Esophagus muscularis mucosa (tissue), 4 donors: ENCODE measurements around the gene JAGN1. TPM values are rescaled to one million over a fixed set of nuclear protein-coding genes. Genes with fewer than 3 reads are reported as not detected.

ENCODE experiments used
- DNase-seq: peaks from one replicate; pipeline ENCODE4 v3.0.0-alpha.2; 2017; ENCODE audit errors: extremely low spot score
- H3K27ac ChIP-seq, 4 donors: fragments of 200-600 bp; sonication (generic); replicated peaks in 1 of 4; 1 replicate in 3 of 4; 2 replicates in 1 of 4; pipeline ENCODE4 v1.5.1; 2016 to 2019; ENCODE audit warnings: mild to moderate bottlenecking in 1 of 4
- H3K27me3 ChIP-seq, 4 donors: fragments of 200-600 bp; sonication (generic); one replicate each; pipeline versions ENCODE4 v1.5.1 to v1.6.0; 2016 to 2019
- H3K36me3 ChIP-seq, 4 donors: fragments of 200-600 bp; sonication (generic); one replicate each; pipeline ENCODE4 v1.5.1; 2016 to 2019
- H3K4me1 ChIP-seq, 4 donors: fragments of 200-600 bp; sonication (generic); one replicate each; pipeline ENCODE4 v1.5.1; 2016 to 2019
- H3K4me3 ChIP-seq, 4 donors: fragments of 200-600 bp; sonication (generic); 1 replicate in 2 of 4; 2 replicates in 2 of 4; pipeline ENCODE4 v1.5.1; 2016 to 2019; ENCODE audit warnings: mild to moderate bottlenecking in 4 of 4, moderate library complexity in 1 of 4
- H3K9me3 ChIP-seq, 4 donors: fragments of 200-600 bp; sonication (generic); 1 replicate in 3 of 4; 2 replicates in 1 of 4; pipeline ENCODE4 v1.5.1; 2016 to 2019
- CTCF ChIP-seq, 3 experiments: fragments of 200-600 bp in 2 of 3; fragments of 450-650 bp in 1 of 3; sonication (generic) in 2 of 3; IDR thresholded peaks; one replicate each; pipeline ENCODE4 v1.5.1; 2017 to 2019; ENCODE audit warnings: antibody characterized with exemption in 3 of 3, mild to moderate bottlenecking in 2 of 3, moderate library complexity in 1 of 3
- EP300 ChIP-seq: sonication (generic); formaldehyde crosslinking; IDR thresholded peaks from one replicate; pipeline ENCODE4 v1.6.1; 2017; ENCODE audit warnings: antibody characterized with exemption
- POLR2A ChIP-seq: fragments of 450-650 bp; IDR thresholded peaks from one replicate; pipeline ENCODE4 v1.6.1; 2017; ENCODE audit warnings: antibody characterized with exemption, moderate library complexity, mild to moderate bottlenecking, low read depth
- POLR2AphosphoS5 ChIP-seq, 2 donors: sonication (generic); formaldehyde crosslinking; IDR thresholded peaks; one replicate each; pipeline ENCODE4 v1.6.1; 2017; ENCODE audit warnings: antibody characterized with exemption in 2 of 2
- WGBS: methylation state at CpG from one replicate; pipeline ENCODE4 v1.1.5; 2018; 5-methylcytosine and 5-hydroxymethylcytosine counted together
- intact Hi-C: fragments of 100-400 bp; cut with DNase I; formaldehyde crosslinking; loops from one replicate; pipeline ENCODE4 v1.15.1; 2023
- small RNA-seq, 3 donors: library from RNA; depleted of rRNA; stranded (forward); fragments of <200 nt; gene quantifications; one replicate each; pipeline ENCODE3, GENCODE V24; 2016
- total RNA-seq, 4 donors: library from RNA; depleted of rRNA; stranded (reverse); fragments of >200 nt; gene quantifications; one replicate each; pipeline versions ENCODE4 v1.1.0 to v1.2.1, GENCODE V29; 2016

The JAGN1 gene
- total RNA-seq, 4 donors from 2014 or later, result 17.9 to 39.8 (median 26.4) TPM

- WGBS, result 86% methylated on average over 10 of the region's 11 CpGs
- Histone ChIP-seq H3K27ac (no peak overlapping the region), H3K36me3 (peaks cover 10 to 46% (median 43%) of the 10 kb centered on the region in 4 donors), H3K27me3 (peaks cover 0 to 6% (median 0%) of the 10 kb centered on the region in 4 donors), H3K4me3 (no peak overlapping the region), H3K4me1 (peaks cover 13 to 32% (median 27%) of the 10 kb centered on the region in 4 donors), H3K9me3 (no peaks in the 10 kb centered on the region)
- no peak for TF ChIP-seq CTCF (IDR thresholded peaks at IDR 0.05)
- TF ChIP-seq EP300, result no peak
- no peak for TF ChIP-seq POLR2A
- no peak for TF ChIP-seq POLR2AphosphoS5 (IDR thresholded peaks at IDR 0.05)
- intact Hi-C loops, result no loop called here
- DNase-seq, result no peak
These were observed 52.7 kb downstream of the JAGN1 start for GRCh38 chr3:9942934-9943690.

Small RNAs within 50 kb of the gene (small RNA-seq; reads per million reads assigned to genes)
- 0 reads per million in 3 donors for gene RNU6-882P

Other genes starting within 250 kb of the JAGN1 start
- gene MTMR14, start 241.1 kb upstream of the JAGN1 start, total RNA-seq, result 10 to 100 TPM; 14.1 to 27.3 (median 21.1) TPM
- gene CPNE9, start 186.8 kb upstream of the JAGN1 start, total RNA-seq, result under 1 TPM in 2 of 4 donors, not detected in 2; 0.33 to 0.42 TPM
- gene BRPF1, start 158.9 kb upstream of the JAGN1 start, total RNA-seq, result 10 to 100 TPM; 16.2 to 23.3 (median 21.1) TPM
- gene OGG1, start 140.7 kb upstream of the JAGN1 start, total RNA-seq, result 10 to 100 TPM; 18.6 to 28.3 (median 24.9) TPM
- gene CAMK1, start 120.7 kb upstream of the JAGN1 start, total RNA-seq, result 10 to 100 TPM; 53.6 to 78.9 (median 70.2) TPM
- 10 to 100 TPM; 64.4 to 80.9 (median 74.6) TPM for gene TADA3, start 98.1 kb upstream of the JAGN1 start, total RNA-seq
- 100 to 1,000 TPM; 129 to 191 (median 164) TPM for gene ARPC4, start 97.5 kb upstream of the JAGN1 start, total RNA-seq
- gene TTLL3, start 80.3 kb upstream of the JAGN1 start, total RNA-seq, result 10 to 100 TPM; 15.5 to 56.5 (median 25.6) TPM
- gene RPUSD3, start 46.6 kb upstream of the JAGN1 start, total RNA-seq, result 10 to 100 TPM; 33.0 to 48.1 (median 45.0) TPM
- gene CIDEC, start 10.4 kb upstream of the JAGN1 start, total RNA-seq, result 1 to 10 TPM in 2 of 4 donors, under 1 TPM in 2; 0.78 to 2.4 (median 1.0) TPM
- gene IL17RE, start 12.2 kb downstream of the JAGN1 start, total RNA-seq, result 1 to 10 TPM in 3 of 4 donors, under 1 TPM in 1; 0.99 to 1.7 (median 1.2) TPM
- 10 to 100 TPM; 40.3 to 60.4 (median 51.3) TPM for gene IL17RC, start 26.5 kb downstream of the JAGN1 start, total RNA-seq
- 10 to 100 TPM; 38.6 to 62.9 (median 52.0) TPM for gene CRELD1, start 43.2 kb downstream of the JAGN1 start, total RNA-seq
- gene PRRT3, start 61.8 kb downstream of the JAGN1 start, total RNA-seq, result 1 to 10 TPM in 3 of 4 donors, under 1 TPM in 1; 0.83 to 2.5 (median 2.0) TPM
- gene EMC3, start 96.2 kb downstream of the JAGN1 start, total RNA-seq, result 10 to 100 TPM; 36.5 to 72.6 (median 56.1) TPM
- gene FANCD2, start 135.8 kb downstream of the JAGN1 start, total RNA-seq, result 1 to 10 TPM in 2 of 4 donors, under 1 TPM in 2; 0.52 to 2.3 (median 1.1) TPM
- not detected for gene FANCD2OS, start 217.6 kb downstream of the JAGN1 start, total RNA-seq
- gene BRK1, start 225.1 kb downstream of the JAGN1 start, total RNA-seq, result 100 to 1,000 TPM; 107 to 148 (median 142) TPM